HG03439 (cell line): ENCODE results near the gene SNX3.
"Not testable (repeated sequence)": the region's sequence is repeated elsewhere in the genome, so short reads cannot be mapped to it uniquely, and the experiment has no call there.

ENCODE experiments used
- ATAC-seq: cut with Tn5 transposase; IDR thresholded peaks from one replicate; pipeline ENCODE4 v1.9.1; 2021; ENCODE audit warnings: mild to moderate bottlenecking, moderate library complexity; ENCODE audit not compliant: unreplicated experiment

SNX3 gene

GRCh38 chr6:108260809-108261569 is at the start of gene SNX3:
TSS of gene SNX3 (minus strand) at chr6:108261040. CDS start at chr6:108260921, 119 bp downstream.
- peak; percentile 89 for ATAC-seq

GRCh38 chr6:108309844-108310243 is 49.0 kb upstream of the SNX3 start:
- no peak for ATAC-seq

GRCh38 chr6:108308641-108309040 is 47.8 kb upstream of the SNX3 start:
- ATAC-seq = not testable (repeated sequence)

GRCh38 chr6:108304646-108305045 is 43.8 kb upstream of the SNX3 start:
- ATAC-seq = no peak

GRCh38 chr6:108302386-108302785 is 41.5 kb upstream of the SNX3 start:
- no peak for ATAC-seq

GRCh38 chr6:108295676-108296075 is 34.8 kb upstream of the SNX3 start:
- ATAC-seq = no peak

- peak; percentile 94 for ATAC-seq
These were observed 34.1 kb upstream of the SNX3 start, which contains the start of gene AFG1L for GRCh38 chr6:108294727-108295625. TSS of gene AFG1L (plus strand) at chr6:108295054. CDS start at chr6:108295080, 26 bp downstream.

GRCh38 chr6:108294297-108294726 is 33.5 kb upstream of the SNX3 start:
- ATAC-seq = peak; percentile 21

- no peak for ATAC-seq
These were observed 32.9 kb upstream of the SNX3 start for GRCh38 chr6:108293527-108294296.

- not testable (repeated sequence) for ATAC-seq
These were observed 31.7 kb upstream of the SNX3 start for GRCh38 chr6:108292561-108292960.

GRCh38 chr6:108291091-108291490 is 30.3 kb upstream of the SNX3 start:
- no peak for ATAC-seq

- ATAC-seq = no peak
These were observed 27.9 kb upstream of the SNX3 start for GRCh38 chr6:108288742-108289141.

GRCh38 chr6:108287373-108287772 is 26.5 kb upstream of the SNX3 start:
- no peak for ATAC-seq

- ATAC-seq = no peak
These were observed 25.5 kb upstream of the SNX3 start for GRCh38 chr6:108286366-108286765.

- ATAC-seq = no peak
These were observed 24.5 kb upstream of the SNX3 start for GRCh38 chr6:108285381-108285780.

- ATAC-seq = no peak
These were observed 17.0 kb upstream of the SNX3 start for GRCh38 chr6:108277831-108278230.

GRCh38 chr6:108277295-108277694 is 16.5 kb upstream of the SNX3 start:
- no peak for ATAC-seq

GRCh38 chr6:108275976-108276375 is 15.1 kb upstream of the SNX3 start:
- no peak for ATAC-seq

GRCh38 chr6:108274546-108274945 is 13.7 kb upstream of the SNX3 start:
- ATAC-seq = no peak

- ATAC-seq = not testable (repeated sequence)
These were observed 9.1 kb upstream of the SNX3 start for GRCh38 chr6:108269955-108270354.

GRCh38 chr6:108268845-108269244 is 8.0 kb upstream of the SNX3 start:
- ATAC-seq = no peak
